GM19438 (cell line): Measurements from ENCODE around the gene FAT3.

Source experiments
- ATAC-seq: cut with Tn5 transposase; IDR thresholded peaks from one replicate; pipeline ENCODE4 v1.9.1; 2021; ENCODE audit warnings: low read depth; ENCODE audit not compliant: unreplicated experiment

Gene FAT3

DNA sequence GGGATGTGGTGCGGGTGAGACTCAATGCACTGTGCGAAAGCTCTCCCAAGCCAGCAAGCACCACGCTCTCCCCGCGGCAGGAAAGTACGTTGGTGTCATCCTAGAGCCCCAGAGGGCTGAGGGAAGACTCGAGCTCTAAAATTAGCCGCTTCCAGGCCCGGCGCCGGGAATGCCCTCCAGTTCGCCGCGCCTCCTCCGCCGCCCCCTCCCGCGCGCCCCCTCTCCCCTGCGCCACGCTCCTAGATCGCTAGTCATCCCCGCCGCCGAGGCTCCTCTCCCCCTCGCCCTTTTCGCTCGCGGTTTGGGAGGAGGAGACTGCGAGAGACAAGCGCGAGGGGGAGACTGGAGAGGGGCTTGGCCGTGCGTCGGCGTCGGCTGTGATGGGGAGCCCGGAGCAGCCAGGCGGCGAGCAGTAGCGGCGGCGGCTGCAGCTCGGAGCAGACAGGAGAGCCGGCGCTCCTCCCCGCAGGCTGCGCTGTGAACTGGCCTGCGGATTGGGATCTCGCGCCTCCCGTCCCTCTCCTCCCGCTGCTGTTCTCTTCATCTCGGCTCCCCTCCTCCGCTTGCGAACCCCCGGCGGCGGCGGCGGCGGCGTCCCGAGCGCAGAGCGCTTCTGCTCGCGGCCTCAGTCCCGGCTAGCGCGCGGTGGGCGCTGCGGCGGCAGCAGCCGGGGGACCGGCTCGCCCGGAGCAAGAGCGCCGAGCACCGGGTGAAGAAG is at the start of gene FAT3:
Gene FAT3 (plus strand): TSS at position 412 of the 718 bp plus-strand sequence. CDS start 127,295 bp downstream, outside the sequence.
- no peak for ATAC-seq

DNA sequence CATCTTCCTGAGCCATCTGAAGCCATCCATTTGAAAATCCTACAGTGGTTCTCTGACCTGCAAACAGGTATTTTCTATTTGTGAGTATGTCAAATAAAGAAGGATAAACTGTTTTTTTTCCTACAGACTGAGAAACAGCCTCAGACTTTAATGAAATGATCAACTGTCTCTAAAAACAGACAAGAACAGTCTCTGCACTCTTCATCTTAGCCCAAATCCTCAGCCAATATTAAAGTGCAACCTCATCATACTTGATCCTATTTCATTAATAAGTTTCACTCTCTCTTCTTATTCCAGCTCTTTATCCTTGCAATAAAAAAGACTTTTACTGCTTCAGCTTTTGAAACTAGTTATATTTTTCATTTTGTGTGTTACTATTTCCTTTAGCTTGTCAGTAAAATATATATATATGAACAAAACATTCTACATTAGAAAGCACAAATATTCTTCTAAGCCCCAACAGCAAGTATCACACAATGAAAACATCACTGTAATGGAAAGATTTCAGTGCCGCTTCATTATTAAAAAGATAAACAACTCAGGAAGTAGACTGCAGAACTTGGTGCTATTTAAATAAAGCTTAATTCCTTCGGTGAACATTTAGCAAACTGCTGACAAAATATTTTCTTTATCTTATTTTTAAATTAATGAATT is 45.5 kb upstream of the FAT3 start:
- ATAC-seq = no peak

DNA sequence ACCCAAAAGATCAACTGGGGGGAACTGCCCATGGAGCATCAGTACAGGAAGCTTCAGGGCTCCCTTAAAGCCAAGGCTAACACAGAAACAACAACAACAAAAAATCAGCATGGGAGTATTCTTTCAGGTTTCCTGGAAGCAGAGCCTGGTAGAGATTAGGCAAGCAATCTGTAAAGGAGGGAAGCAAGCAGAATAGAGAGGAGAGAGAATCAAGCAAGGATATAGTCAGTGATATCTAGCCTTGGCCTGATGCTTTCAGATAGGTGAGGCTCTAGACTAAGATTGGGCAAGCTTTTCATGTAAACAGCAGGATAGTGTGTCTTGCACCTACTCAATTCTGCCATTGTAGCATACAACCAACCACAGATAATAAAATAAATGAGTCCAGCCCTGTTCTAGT is 44.4 kb upstream of the FAT3 start:
- ATAC-seq = no peak

DNA sequence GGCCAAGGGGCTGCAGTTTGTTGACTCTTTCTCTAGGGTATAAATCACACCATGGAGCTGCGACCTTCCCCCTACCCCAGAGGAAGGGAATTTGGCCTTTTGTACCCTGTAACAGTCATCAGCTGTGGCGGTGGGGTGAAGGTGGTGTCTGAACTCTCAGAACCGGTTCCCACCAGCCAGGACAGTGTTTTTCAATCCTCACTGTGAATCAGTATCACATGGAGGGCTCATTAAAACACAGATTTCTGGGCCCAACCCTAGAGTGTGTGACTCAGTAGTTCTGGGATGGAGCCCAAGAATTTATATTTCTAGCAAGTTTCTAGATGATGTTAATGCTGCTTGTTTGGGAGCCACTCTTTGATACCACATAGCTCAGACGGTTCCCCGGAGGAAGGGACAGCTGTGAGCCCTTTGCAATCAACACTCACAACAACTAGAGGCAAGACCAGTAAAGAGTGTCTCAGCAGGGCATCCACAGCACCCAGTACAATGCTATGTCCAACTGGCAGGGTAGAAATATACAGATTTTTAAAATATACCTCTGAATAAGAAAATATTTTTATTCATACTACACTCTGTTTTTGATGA is 43.9 kb upstream of the FAT3 start:
- no peak for ATAC-seq

DNA sequence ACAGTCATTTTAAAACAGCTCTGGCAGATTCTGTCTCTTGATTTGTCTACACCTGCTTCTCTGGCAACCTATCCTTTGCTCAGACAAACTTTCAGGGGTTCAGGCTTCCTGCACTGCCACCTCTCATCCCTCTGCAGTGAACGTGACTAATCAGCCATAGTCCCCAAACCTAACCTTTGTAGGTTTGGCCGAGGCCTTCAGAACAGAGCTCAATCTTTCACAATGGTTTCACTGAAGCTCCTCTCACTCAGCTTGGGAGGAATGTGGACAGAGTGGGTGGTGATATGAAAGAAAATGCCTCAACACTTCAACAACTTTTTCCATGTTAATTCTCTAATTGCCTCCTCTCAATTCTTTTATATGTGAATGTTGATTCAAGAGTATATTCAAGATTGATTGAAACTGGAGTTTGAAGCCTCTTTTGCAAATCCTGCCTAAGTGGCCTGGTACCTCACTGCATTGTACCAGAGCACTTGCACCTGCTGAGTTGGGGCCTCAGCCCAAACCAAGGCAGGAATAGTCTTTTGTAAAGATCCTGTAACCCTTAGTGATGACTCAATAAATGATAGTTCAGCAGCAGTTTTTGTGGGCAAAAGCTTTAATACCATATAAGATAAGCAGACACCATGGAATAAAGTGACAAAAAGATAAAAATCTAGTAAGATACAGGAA is 33.9 kb upstream of the FAT3 start:
- no peak for ATAC-seq

DNA sequence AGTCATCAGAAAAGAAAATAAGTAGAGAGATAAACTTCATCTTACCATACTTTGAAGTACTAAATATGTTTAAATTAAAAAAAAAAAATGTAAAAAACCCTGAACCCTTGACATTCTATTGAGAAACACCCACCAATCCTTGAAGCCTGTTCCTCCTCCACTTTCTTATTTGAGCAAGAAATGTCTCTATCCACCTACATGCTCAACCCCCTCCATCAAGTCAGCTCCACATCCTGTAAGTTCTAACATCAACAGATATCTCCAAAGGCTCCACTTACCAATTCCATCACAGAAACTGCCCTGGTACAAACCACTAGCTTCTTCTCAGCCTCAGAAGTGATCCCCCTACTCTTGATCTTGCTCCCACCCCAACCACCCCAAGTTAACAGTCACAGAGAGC is 32.5 kb upstream of the FAT3 start:
- no peak for ATAC-seq

DNA sequence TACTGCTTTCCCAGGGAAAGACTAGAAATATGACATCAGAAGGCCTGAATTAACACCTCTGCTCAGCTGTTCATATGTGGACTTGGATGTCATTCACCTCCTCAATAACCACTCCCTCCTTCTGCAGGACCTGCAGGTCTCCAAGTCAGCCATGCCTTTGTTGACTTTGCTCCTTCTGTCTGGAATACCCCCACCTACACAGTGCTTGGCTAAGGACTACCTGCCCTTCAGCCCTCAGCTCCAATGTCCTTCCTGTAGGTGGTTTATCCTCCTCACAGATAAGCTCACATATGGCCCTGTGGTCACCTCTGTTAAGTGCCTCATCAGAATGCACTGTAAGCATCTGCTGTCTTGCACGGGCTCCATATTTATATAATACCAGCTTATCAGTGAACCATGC is 26.4 kb upstream of the FAT3 start:
- ATAC-seq = no peak

DNA sequence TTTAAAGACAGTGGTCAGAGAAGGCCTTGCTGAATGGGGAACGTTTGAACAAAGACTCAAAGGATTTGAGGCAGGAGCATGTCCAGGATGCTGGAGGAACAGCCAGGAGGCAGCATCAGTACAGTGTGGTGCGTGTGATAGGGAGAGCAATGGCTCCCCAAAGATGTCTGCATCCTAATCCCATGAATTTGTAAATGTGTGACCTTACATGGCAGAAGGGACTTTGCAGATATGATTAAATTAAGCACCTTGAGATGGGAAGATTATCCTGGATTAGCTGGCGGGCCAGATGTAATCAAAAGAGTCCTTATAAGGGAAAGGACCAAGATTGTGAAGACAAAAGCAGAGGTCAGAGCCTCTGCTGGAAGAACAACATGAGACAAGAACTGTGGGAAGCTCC is 24.6 kb upstream of the FAT3 start:
- ATAC-seq = no peak

DNA sequence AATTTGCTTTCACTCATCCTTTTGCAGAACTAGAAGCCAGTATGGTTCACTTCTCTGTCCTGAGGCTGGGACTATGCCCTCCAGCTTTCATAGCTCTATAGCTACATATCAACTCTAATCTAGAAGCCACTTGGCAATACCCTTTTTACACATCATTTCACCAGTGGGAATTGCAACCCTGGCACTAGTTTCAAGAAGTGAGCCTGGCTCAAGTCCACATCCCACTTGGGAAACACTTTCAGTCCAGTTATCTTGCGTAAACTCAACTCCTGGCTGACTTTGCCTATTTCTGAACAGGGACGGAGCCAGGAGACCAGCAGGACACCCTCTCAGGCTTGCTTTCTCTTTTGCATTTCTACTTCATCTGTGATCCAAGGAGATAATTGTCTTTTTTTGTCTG is 19.9 kb upstream of the FAT3 start:
- no peak for ATAC-seq

DNA sequence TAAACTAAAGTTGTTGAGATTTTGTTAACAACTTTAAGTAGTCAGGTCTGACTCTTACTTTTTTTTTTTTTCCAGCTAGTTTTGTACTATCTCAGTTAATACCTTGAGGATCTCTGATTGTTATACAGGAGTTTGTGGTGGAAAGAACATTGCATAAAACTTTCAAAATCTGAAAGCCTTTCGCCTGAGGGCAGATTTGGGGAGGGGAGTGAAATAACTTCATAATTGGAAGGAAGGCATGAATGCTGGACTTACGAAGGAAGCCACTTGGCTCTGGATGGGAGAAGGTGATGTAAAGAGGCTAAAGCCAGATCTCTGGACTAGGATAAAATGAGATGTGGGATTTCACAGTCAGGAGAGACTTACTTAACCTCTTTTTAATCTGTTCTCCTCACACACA is 18.2 kb upstream of the FAT3 start:
- no peak for ATAC-seq

DNA sequence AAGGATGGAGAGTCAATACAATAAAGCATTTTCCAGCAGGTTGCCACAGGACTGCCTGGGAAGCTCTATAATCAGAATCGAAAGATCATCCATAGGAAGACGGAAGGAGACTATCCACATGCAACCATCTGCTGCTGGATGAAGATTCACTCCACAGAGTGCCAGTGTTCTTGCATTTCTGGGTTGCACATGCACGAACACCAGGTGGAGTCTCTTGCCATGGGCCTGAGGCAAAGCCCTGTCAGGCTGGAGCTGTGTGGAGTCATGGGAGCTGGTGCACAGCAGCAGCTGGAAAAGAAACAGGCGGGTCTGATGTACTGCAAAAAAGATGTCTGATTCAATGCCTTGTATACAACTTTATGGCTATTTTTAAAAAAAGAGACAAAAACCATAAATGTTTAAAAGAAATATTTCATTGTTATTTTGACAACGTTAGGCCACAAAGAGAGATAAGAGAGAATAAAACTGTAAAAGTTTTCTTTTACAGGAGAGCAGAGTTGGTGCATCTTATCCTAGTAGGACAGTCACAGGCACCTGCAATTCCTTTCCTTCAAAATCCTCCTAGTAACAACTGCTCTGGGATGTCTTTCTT is 12.9 kb upstream of the FAT3 start:
- ATAC-seq = no peak

DNA sequence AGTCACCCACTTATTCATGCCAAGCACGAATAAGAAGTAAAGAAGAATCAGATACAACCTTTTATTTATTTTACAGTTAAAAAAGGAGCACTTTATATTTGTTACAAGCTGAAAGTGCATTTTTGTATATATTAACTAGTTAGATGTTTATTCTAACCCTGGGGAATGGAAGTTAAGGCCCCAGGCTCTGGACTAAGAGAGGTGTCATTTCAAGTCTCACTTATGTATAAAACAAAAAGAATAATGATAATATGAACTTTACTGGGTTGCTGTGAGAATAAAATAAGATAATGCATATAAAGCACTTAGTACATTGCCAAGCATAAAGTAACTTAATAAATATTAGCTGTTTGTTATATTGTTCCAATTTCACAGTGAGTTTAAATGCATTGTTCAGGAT is 12.1 kb upstream of the FAT3 start:
- ATAC-seq = no peak

DNA sequence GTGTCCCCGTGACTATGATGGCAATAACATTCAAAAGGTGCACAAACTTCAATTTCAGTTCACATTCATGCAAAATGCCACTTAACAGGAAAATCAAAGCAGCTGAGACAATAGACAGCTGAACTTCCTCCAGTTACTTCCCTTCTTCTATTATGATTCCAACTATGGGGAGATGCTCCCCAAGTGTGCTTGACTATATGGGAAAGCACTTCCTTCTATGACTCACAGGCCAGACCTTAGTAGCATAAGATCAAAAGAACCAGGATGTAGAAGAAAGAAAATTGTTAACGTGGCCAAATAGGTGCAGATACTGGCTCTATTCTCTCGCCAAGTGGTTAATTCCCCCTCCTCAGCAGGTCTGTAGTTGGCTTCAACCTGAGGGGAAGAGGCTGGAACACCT is 7.8 kb upstream of the FAT3 start:
- no peak for ATAC-seq

DNA sequence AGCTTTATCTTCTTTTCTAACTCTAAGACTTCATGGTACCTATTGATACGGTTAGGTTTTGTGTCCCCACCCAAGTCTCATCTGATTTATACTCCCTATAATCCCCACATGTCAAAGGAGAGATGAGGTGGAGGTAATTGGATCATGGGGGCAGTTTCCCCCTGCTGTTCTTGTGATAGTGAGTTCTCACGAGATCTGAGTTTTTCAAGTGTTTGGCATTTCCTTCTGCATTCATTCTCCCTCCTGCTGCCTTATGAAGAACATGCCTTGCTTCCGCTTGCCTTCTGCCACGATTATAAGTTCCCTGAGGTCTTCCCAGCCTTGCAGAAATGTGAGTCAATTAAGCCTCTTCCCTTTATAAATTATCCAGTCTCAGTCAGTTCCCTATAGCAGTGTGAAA is 5.1 kb upstream of the FAT3 start:
- no peak for ATAC-seq

DNA sequence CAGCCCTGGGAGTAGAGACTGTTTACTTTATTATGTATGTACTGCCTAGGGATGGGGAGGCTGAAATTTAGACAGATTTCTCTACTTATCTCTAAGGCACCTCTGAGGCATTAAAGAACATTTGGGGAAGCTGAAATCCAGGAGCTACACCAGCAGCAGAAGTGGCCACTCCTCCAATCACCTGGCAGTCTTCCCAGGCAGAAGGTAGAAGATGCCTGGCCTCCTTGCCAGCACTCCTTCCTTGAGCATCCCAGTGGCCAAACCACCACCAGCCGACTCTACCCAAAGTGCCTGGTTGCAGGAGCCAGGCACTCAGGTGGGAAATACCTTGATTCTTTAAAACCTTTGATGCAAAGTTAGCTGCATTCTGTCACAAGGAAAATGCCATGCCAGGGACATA is 1.9 kb upstream of the FAT3 start:
- no peak for ATAC-seq

DNA sequence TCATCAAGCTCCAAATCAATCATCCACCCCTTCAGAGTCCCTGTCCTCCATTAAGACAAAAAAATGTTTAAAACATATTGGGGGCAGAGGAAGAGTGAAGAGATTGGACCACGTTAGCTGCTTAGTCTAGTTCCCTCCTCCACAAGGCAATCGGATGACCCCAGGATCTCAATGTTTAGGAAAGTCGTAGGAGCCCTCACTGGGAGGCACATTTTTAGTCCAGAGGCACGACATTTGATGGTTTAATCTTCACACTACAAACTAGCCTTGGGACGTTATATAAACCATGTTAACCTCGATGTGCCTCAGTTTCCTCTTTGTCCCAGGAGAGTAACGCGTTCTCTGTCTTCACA is 588 bp upstream of the FAT3 start:
- no peak for ATAC-seq

DNA sequence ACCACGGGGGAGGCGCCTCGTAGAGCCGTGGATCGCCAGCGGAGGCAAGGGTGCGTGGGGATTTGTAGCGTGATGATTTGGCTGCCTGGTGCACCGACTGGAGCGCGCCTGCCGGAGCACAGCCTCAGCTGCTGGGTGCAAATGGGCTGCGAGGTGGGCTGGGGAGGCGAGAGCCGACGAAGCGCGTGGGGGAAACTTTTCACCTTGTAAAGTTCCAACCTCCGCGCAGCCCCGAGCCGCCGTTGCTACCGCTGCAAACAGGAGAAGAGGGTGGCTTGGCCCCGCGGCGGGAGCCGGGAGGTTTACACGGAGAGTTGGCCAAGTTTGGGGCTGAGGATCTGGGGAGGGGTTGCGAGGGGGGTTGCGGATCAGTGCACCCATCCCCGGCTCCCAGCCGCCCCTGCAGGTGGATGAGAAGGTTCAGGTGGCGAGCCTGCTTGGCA is 528 bp downstream of the FAT3 start:
- no peak for ATAC-seq

DNA sequence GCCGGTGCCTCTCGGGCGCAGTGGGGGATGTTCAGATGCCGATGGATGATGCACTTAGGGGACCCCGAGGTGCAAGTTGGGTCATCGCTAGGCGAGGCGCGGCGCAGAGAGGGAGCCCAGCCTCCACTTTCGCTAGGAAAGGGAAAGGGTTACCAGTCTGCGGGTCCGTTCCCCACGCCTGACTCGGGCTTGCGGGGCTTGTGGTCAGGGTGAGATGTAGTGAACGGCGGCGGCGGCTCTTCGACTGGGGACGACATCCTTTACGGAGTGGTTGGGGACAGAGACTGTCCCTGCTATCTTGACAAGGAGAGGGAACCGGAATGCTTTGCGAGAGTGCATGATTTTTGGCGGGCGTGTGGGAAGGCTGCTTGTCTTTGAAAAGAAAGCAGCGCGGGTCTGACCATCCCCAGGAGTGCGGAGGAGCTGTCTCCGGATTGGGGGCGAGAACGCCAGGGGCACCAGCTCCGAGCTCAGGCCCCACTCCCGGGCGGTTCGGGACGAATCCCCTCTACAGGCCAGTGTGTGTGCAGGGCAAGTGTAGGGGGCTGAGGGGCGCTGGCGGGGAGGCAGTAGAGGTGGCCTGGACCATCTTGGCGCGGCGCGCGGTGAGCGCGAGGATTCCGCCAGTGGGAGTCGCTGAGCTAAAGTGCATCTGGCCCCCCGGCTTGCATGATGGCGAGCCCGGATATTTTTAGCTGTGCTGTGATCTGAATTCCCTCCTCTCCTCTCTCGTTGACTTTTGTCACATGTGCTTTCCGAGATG is 1.1 kb downstream of the FAT3 start:
- no peak for ATAC-seq

DNA sequence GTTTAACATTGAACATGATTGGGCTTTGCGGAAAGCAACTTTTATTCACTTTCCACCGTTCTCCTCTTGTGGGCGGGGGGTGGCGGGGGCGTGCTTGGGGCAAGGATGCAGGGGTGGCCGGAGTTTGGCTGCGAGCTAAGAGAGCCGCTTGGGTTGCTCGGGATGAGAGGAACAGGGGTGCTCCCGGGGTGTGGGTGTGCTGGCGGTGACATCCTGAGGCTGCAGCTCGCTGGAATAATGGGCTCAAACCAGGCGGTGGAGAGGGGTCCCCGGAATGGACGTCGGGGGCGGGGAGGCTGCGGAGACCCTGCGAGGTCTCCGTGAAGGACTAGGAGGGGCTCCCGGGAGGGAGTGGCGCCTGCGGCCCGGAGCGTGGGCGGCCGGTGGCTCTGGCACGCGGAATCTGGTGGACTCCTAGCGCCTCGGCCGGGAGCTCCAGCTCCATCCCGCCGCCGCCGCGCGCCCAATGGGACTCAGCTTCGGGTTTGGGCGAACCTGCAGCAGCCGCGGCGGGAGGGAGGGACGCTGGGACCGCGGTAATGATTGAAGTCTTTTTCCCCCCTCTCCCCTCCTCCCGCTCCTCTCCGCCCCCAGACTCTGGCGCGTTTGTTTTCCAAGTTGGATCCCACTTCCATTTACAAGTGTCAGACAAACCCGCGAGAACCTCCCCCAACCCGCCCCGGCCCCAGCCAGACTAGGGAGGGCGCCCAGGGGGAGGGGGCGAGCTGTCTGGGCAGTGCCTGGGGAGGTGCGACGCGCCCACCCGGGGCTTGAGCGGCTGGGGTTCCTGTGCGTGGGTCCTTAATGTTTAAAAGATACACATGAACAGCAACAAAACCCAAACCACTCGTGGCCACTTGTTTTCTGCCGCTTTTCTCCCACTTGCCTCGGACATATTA is 2.0 kb downstream of the FAT3 start:
- ATAC-seq = no peak
